GM19467 (cell line): ENCODE measurements around the gene FAM167B.
"Not testable (repeated sequence)": the region's sequence is repeated elsewhere in the genome, so short reads cannot be mapped to it uniquely, and the experiment has no call there.

Experiments used
- ATAC-seq: cut with Tn5 transposase; IDR thresholded peaks from one replicate; pipeline ENCODE4 v1.9.1; 2021; ENCODE audit warnings: mild to moderate bottlenecking, moderate library complexity; ENCODE audit not compliant: unreplicated experiment

The FAM167B gene

GRCh38 chr1:32291708-32292538 lies 44.9 kb downstream of the FAM167B start, which contains the start of gene HDAC1:
Gene HDAC1 (plus strand): TSS chr1:32292083. CDS start chr1:32292170, 87 bp downstream.
- ATAC-seq: peak; percentile 96

DNA sequence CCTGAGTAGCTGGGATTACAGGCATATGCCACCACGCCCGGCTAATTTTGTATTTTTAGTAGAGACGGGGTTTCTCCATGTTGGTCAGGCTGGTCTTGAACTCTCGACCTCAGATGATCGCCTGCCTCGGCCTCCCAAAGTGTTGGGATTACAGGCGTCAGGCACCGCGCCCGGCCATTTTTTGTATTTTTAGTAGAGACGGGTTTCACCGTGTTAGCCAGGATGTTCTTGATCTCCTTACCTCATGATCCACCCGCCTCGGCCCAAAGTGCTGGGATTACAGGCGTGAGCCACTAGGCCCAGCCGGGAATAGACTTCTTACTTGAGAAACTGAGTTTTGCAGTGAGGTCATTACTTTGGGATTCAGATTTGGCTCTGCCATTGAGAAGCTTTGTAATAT lies 51.2 kb downstream of the FAM167B start:
- ATAC-seq: not testable (repeated sequence)
